MCF 10A (cell line): ENCODE results near the gene GUCY1A2. TPM values are rescaled to one million over a fixed set of nuclear protein-coding genes. Genes with fewer than 3 reads are reported as not detected.
A peak's percentile ranks its signal among the peaks of the same experiment; 100 is the strongest.

Experiments
- BruUV-seq: library from RNA; stranded (reverse); fragments of 400-500 nt; replicated peaks from 2 replicates; lab custom pipeline; 2021; lab: Mats Ljungman, UMichigan
- CTCF ChIA-PET: fragments of 300-600 bp; sonication (Branson Sonifier 250); formaldehyde crosslinking; extraction: SDS; loops from one replicate; lab custom pipeline; 2021; ENCODE audit warnings: antibody characterized with exemption, inconsistent platforms; lab: Yijun Ruan, JAX
- POLR2A ChIA-PET: fragments of 300-600, 350-650 bp; sonication (Branson Sonifier 250); formaldehyde crosslinking; extraction: SDS; loops from one replicate; lab custom pipeline; 2020; ENCODE audit warnings: antibody characterized with exemption, inconsistent platforms; lab: Yijun Ruan, JAX
- DNase-seq: peaks from one replicate; pipeline ENCODE4 v3.0.0-alpha.2; 2018; ENCODE audit not compliant: unreplicated experiment
- H3K27ac Mint-ChIP-seq: one replicate; pipeline ENCODE4 v1.8.0; 2022; ENCODE audit warnings: mild to moderate bottlenecking, low read depth, mixed read lengths; ENCODE audit not compliant: unreplicated experiment
- H3K27me3 Mint-ChIP-seq: one replicate; pipeline ENCODE4 v1.8.0; 2022; ENCODE audit warnings: mixed read lengths; ENCODE audit not compliant: insufficient read depth, unreplicated experiment
- H3K36me3 Mint-ChIP-seq: one replicate; pipeline ENCODE4 v1.8.0; 2022; ENCODE audit warnings: mild to moderate bottlenecking, moderate library complexity, mixed read lengths; ENCODE audit not compliant: insufficient read depth, unreplicated experiment
- H3K4me1 Mint-ChIP-seq: one replicate; pipeline ENCODE4 v1.8.0; 2022; ENCODE audit warnings: mixed read lengths; ENCODE audit not compliant: insufficient read depth, unreplicated experiment
- H3K4me3 Mint-ChIP-seq: one replicate; pipeline ENCODE4 v1.8.0; 2022; ENCODE audit warnings: mild to moderate bottlenecking, moderate library complexity, mixed read lengths; ENCODE audit not compliant: unreplicated experiment
- H3K9me3 Mint-ChIP-seq: one replicate; pipeline ENCODE4 v1.8.0; 2022; ENCODE audit warnings: mixed read lengths; ENCODE audit not compliant: unreplicated experiment
- intact Hi-C: fragments of 100-400 bp; cut with micrococcal nuclease; formaldehyde crosslinking; loops from 2 replicates; pipeline ENCODE4 v1.14.1; 2022
- total RNA-seq: library from RNA; stranded (reverse); gene quantifications from 2 replicates; pipeline ENCODE4 v1.2.3, GENCODE V29; 2022
- TF ChIP-seq, protein P1 (sequence below): fragments of 200-600 bp; IDR thresholded peaks from one replicate; pipeline ENCODE4 v1.8.0; 2022; ENCODE audit warnings: antibody characterized with exemption, mild to moderate bottlenecking; ENCODE audit not compliant: unreplicated experiment

GUCY1A2 gene
- total RNA-seq, 1 experiment from 2014 or later, result 0.09 TPM

DNA sequence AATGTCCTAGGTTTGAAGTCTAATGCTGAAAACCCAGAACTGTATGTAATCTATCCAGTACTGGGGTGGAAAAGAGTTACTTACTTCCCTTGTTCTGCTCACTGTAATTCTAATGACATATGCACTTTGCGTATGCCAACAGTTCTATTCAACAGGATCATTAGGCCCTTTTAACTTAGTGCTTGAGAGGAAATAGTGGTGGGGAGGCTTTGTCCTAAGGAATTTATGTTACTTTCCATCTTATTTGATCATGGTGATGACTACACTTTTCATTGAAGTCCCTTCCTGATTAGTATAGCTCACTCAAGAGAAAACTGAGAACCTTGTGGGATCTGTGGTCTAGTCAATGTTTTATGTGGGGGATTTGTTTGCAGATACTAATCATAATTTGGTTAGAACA lies 348.2 kb downstream of the GUCY1A2 start:
- POLR2A ChIA-PET, result interaction anchor here (0.9 to 1.2 kb wide), 2 partner anchors 11 to 14 kb away, joined by 3 to 4 read pairs; no protein-coding TSS in a partner anchor

DNA sequence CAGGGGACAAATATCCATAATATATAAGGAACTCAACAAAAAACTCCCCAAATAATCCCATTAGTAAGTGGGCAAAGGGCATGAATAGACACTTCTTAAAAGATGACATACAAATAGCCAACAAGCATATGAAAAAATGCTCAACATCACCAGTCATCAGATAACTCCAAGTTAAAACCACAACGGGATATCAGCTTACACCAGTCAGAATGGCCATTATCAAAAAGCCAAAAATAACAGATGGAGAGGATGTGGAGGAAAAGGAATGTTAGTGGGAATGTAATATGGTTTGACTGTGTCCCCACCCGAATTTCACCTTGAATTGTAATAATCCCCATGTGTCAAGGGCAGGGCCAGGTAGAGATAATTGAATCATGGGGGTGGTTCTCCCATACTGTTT lies 350.1 kb downstream of the GUCY1A2 start:
- DNase-seq, result peak; percentile 23
- no peak overlapping the region for H3K27ac Mint-ChIP-seq
- ChIA-PET CTCF (interaction anchor here (0.7 kb wide), 2 partner anchors 84 to 1248 kb away, joined by 3 read pairs; no protein-coding TSS in a partner anchor), POLR2A (no interaction called here)
- H3K36me3 Mint-ChIP-seq, result no peaks in the 10 kb centered on the region
- peaks cover 8% of the 10 kb centered on the region for H3K4me1 Mint-ChIP-seq
- no TSS peak for BruUV-seq
- intact Hi-C loops, result no loop called here
- TF ChIP-seq, protein P1, sequence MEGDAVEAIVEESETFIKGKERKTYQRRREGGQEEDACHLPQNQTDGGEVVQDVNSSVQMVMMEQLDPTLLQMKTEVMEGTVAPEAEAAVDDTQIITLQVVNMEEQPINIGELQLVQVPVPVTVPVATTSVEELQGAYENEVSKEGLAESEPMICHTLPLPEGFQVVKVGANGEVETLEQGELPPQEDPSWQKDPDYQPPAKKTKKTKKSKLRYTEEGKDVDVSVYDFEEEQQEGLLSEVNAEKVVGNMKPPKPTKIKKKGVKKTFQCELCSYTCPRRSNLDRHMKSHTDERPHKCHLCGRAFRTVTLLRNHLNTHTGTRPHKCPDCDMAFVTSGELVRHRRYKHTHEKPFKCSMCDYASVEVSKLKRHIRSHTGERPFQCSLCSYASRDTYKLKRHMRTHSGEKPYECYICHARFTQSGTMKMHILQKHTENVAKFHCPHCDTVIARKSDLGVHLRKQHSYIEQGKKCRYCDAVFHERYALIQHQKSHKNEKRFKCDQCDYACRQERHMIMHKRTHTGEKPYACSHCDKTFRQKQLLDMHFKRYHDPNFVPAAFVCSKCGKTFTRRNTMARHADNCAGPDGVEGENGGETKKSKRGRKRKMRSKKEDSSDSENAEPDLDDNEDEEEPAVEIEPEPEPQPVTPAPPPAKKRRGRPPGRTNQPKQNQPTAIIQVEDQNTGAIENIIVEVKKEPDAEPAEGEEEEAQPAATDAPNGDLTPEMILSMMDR, result no peak
- no peak overlapping the region for H3K4me3 Mint-ChIP-seq
- no peaks in the 10 kb centered on the region for H3K9me3 Mint-ChIP-seq
- H3K27me3 Mint-ChIP-seq, result no peaks in the 10 kb centered on the region

More for the DNA sequence above, 348.2 kb downstream of the GUCY1A2 start:
- no TSS peak for BruUV-seq
- H3K27ac Mint-ChIP-seq, result no peak overlapping the region
- H3K27me3 Mint-ChIP-seq, result no peaks in the 10 kb centered on the region
- intact Hi-C loops, result no loop called here
- DNase-seq, result no peak
- H3K4me1 Mint-ChIP-seq, result peaks cover 8% of the 10 kb centered on the region
- H3K36me3 Mint-ChIP-seq, result no peaks in the 10 kb centered on the region
- H3K4me3 Mint-ChIP-seq, result no peak overlapping the region
- no peaks in the 10 kb centered on the region for H3K9me3 Mint-ChIP-seq
- CTCF ChIA-PET, result no interaction called here
- TF ChIP-seq, protein P1, result no peak

DNA sequence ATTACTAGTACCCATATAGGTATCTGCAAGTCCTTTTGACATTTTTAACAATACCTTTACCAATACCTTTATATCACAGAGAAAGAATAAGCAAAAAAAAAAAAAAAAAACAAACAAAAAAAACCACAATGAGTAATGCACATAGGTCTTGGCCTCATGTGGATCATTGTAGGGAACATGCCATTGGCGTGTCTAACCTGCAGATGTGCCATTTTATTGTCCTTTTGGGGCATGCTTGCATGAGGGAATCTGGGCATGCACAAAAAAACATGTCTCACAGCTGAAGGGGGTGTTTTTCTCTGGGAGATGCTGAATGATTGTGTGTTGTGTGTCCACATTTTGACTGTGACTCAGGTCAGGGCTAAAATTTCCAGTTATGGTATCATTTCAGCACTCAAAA lies 361.6 kb downstream of the GUCY1A2 start:
- Mint-ChIP-seq H3K9me3 (no peaks in the 10 kb centered on the region), H3K4me1 (peaks cover 7% of the 10 kb centered on the region), H3K4me3 (no peak overlapping the region), H3K36me3 (no peaks in the 10 kb centered on the region), H3K27me3 (no peaks in the 10 kb centered on the region), H3K27ac (no peak overlapping the region)
- intact Hi-C loops, result no loop called here
- ChIA-PET CTCF (interaction anchor here (0.6 to 0.7 kb wide), 3 partner anchors 9 to 1329 kb away, joined by 3 read pairs; no protein-coding TSS in a partner anchor), POLR2A (no interaction called here)
- DNase-seq, result peak; percentile 39
- BruUV-seq, result no TSS peak
- TF ChIP-seq, protein P1, result no peak

DNA sequence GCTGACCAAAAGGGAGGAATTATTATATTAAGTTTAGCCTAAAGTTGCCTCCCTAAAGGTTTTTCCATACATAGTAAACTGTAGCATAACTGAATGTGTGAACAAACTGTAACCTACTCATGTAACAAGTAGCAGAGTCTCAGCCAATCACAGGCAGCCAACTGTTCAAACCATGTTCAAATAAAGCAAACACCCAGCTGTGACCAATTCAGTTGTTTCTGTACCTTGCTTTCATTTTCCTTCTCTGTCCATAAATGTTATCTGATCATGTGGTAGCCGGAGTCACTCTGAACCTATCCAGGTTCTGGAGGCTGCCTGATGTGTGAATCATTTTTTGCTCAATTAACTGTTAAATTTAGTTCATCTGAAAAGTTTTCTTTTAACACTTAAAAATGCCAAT lies 373.5 kb downstream of the GUCY1A2 start:
- TF ChIP-seq, protein P1, result no peak
- DNase-seq, result peak; percentile 13
- no TSS peak for BruUV-seq
- intact Hi-C loops, result no loop called here
- ChIA-PET CTCF (interaction anchor here (0.6 kb wide), 1 partner anchor 814 kb away, joined by 4 read pairs; no protein-coding TSS in a partner anchor), POLR2A (no interaction called here)
- no peak overlapping the region for H3K4me3 Mint-ChIP-seq
- no peak overlapping the region for H3K27ac Mint-ChIP-seq
- H3K9me3 Mint-ChIP-seq, result peaks cover 8% of the 10 kb centered on the region
- no peaks in the 10 kb centered on the region for H3K4me1 Mint-ChIP-seq
- no peaks in the 10 kb centered on the region for H3K36me3 Mint-ChIP-seq
- H3K27me3 Mint-ChIP-seq, result no peaks in the 10 kb centered on the region
